GM23248 (cell line): ENCODE results near the gene TGM1. TPM values are rescaled to one million over a fixed set of nuclear protein-coding genes. Genes with fewer than 3 reads are reported as not detected.
"Not testable (repeated sequence)": the region's sequence is repeated elsewhere in the genome, so short reads cannot be mapped to it uniquely, and the experiment has no call there.

Source experiments
- DNase-seq: peaks from one replicate; pipeline ENCODE4 v3.0.0-alpha.2; 2015
- H2AFZ ChIP-seq: fragments of 200-600 bp; sonication (generic); 2 replicates; pipeline ENCODE4 v1.6.1; 2016; ENCODE audit warnings: antibody characterized with exemption
- H3F3A ChIP-seq: fragments of 200-600 bp; sonication (generic); 2 replicates; pipeline ENCODE4 v1.6.1; 2016; ENCODE audit warnings: mild to moderate bottlenecking, antibody characterized with exemption, mixed run types; ENCODE audit not compliant: insufficient read depth
- H3K27ac ChIP-seq: fragments of 200-600 bp; sonication (generic); 2 replicates; pipeline ENCODE4 v1.5.1; 2016; ENCODE audit warnings: mild to moderate bottlenecking
- H3K27me3 ChIP-seq: fragments of 200-600 bp; sonication (generic); replicated peaks from 2 replicates; pipeline ENCODE4 v1.6.1; 2016; ENCODE audit warnings: mild to moderate bottlenecking; ENCODE audit not compliant: insufficient read depth
- H3K36me3 ChIP-seq: fragments of 200-600 bp; sonication (generic); 2 replicates; pipeline ENCODE4 v1.6.1; 2016; ENCODE audit warnings: low read depth, mild to moderate bottlenecking
- H3K4me1 ChIP-seq: fragments of 200-600 bp; sonication (generic); 2 replicates; pipeline ENCODE4 v1.6.1; 2016; ENCODE audit warnings: mild to moderate bottlenecking; ENCODE audit not compliant: insufficient read depth
- H3K4me2 ChIP-seq: fragments of 200-600 bp; sonication (generic); one replicate; pipeline ENCODE4 v1.6.1; 2016; ENCODE audit warnings: mild to moderate bottlenecking; ENCODE audit not compliant: unreplicated experiment
- H3K4me3 ChIP-seq: fragments of 200-600 bp; sonication (generic); 2 replicates; pipeline ENCODE4 v1.5.1; 2016; ENCODE audit warnings: mild to moderate bottlenecking
- H3K79me2 ChIP-seq: fragments of 200-600 bp; sonication (generic); 2 replicates; pipeline ENCODE4 v1.6.1; 2016; ENCODE audit warnings: mild to moderate bottlenecking; ENCODE audit not compliant: insufficient read depth
- H3K9ac ChIP-seq: fragments of 200-600 bp; sonication (generic); 2 replicates; pipeline ENCODE4 v1.6.1; 2016; ENCODE audit warnings: mild to moderate bottlenecking
- H3K9me2 ChIP-seq: fragments of 200-600 bp; sonication (generic); 2 replicates; pipeline ENCODE4 v1.6.1; 2016; ENCODE audit warnings: mixed run types, mild to moderate bottlenecking, moderate library complexity; ENCODE audit not compliant: insufficient read depth
- H3K9me3 ChIP-seq: fragments of 200-600 bp; sonication (generic); one replicate; pipeline ENCODE4 v1.6.1; 2017; ENCODE audit warnings: low read depth
- H4K20me1 ChIP-seq: fragments of 200-600 bp; sonication (generic); 2 replicates; pipeline ENCODE4 v1.6.0; 2016; ENCODE audit not compliant: insufficient read depth
- EZH2 ChIP-seq: fragments of 200-600 bp; sonication (generic); IDR thresholded peaks from 2 replicates; pipeline ENCODE4 v1.6.1; 2018; ENCODE audit warnings: antibody characterized with exemption, mild to moderate bottlenecking; ENCODE audit not compliant: insufficient read depth, poor library complexity, severe bottlenecking
- EZH2phosphoT487 ChIP-seq: fragments of 200-600 bp; sonication (generic); IDR thresholded peaks from 2 replicates; pipeline ENCODE4 v1.6.1; 2018; ENCODE audit warnings: antibody characterized with exemption, moderate library complexity, mild to moderate bottlenecking, low read depth; ENCODE audit not compliant: insufficient read depth
- WGBS, 2 experiments: methylation state at CpG; one replicate each; pipeline ENCODE4 v1.1.6; 2015 to 2017; ENCODE audit warnings: low lambda C conversion rate in 2 of 2, low coverage in 1 of 2; ENCODE audit errors: missing lambda C conversion rate in 2 of 2; 5-methylcytosine and 5-hydroxymethylcytosine counted together
- in situ Hi-C: fragments of 300-500 bp; cut with MboI; formaldehyde crosslinking; loops from 2 replicates; pipeline ENCODE4 v1.15.0; 2020
- polyA plus RNA-seq: library from polyadenylated mRNA; unstranded; fragments of >200 nt; fragmentation: Nextera tagmentation; extraction: Ambion mirVana; gene quantifications from 2 replicates; pipeline ENCODE4 v1.2.1, GENCODE V29; 2016
- total RNA-seq: library from RNA; depleted of rRNA; stranded (reverse); fragments of >200 nt; shearing (Covaris generic); gene quantifications from 2 replicates; pipeline ENCODE4 v1.2.3, GENCODE V29; 2014

Gene TGM1
- total and polyA plus RNA-seq, 2 experiments from 2014 or later, result 0.34 to 1.3 TPM

DNA sequence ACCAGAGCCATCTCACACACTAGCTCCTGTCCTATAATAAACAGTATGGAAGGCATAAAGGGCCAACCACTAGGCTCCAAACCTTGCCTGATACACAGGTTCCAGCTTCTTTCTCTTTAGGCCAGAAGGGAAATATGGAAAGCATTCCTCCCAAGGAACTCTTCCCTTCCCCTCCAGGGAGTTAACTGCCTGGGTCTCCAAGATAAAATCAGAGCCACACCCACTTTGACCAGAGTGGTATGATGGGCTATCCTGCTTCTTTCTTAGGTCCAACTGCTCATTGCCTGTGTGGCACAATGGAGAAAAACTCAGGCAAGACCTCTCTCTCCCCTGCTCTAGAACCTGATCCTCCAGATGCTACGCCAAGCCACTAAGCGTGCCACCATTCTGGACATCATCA, 55.4 kb downstream of the TGM1 start:
- Histone ChIP-seq H4K20me1 (no peaks in the 10 kb centered on the region), H3K9me3 (no peaks in the 10 kb centered on the region), H3K4me2 (no peak overlapping the region), H3K27me3 (no peaks in the 10 kb centered on the region), H3K4me3 (no peak overlapping the region), H3K9ac (no peak overlapping the region), H3K4me1 (no peaks in the 10 kb centered on the region; the same call in 1 of the 2 replicates), H3K9me2 (no peaks in the 10 kb centered on the region), H3K79me2 (peaks cover 19% of the 10 kb centered on the region), H3K36me3 (peaks cover 8% of the 10 kb centered on the region; the same call in 1 of the 2 replicates), H3F3A (no peaks in the 10 kb centered on the region), H3K27ac (no peak overlapping the region), H2AFZ (no peak overlapping the region)
- in situ Hi-C loops, result no loop called here
- 100% methylated on average over 2 of the region's 2 CpGs for WGBS, 2 experiments
- no peak for DNase-seq
- TF ChIP-seq EZH2phosphoT487, result no peak
- no peak for TF ChIP-seq EZH2

DNA sequence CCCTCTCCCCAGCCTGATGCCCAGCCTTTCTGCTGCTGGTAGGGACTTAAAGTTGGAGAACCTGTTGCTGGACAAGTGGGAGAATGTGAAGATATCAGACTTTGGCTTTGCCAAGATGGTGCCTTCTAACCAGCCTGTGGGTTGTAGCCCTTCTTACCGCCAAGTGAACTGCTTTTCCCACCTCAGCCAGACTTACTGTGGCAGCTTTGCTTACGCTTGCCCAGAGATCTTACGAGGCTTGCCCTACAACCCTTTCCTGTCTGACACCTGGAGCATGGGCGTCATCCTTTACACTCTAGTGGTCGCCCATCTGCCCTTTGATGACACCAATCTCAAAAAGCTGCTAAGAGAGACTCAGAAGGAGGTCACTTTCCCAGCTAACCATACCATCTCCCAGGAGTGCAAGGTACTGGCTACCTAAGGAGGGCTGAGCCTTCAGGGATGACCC, 55.8 kb downstream of the TGM1 start:
- DNase-seq, result no peak
- H3K4me2 ChIP-seq, result no peak overlapping the region
- no peaks in the 10 kb centered on the region for H3K27me3 ChIP-seq
- no peak overlapping the region for H3K27ac ChIP-seq
- no peaks in the 10 kb centered on the region for H4K20me1 ChIP-seq
- no peaks in the 10 kb centered on the region for H3F3A ChIP-seq
- H3K9me2 ChIP-seq, result no peaks in the 10 kb centered on the region
- in situ Hi-C loops, result no loop called here
- H3K79me2 ChIP-seq, result peaks cover 20% of the 10 kb centered on the region
- no peak overlapping the region for H3K9ac ChIP-seq
- H3K4me1 ChIP-seq, result no peaks in the 10 kb centered on the region; the same call in 1 of the 2 replicates
- peaks cover 8% of the 10 kb centered on the region; the same call in 1 of the 2 replicates for H3K36me3 ChIP-seq
- no peaks in the 10 kb centered on the region for H3K9me3 ChIP-seq
- 98 to 100% methylated on average over 5 of the region's 5 CpGs for WGBS, 2 experiments
- no peak overlapping the region for H3K4me3 ChIP-seq
- no peak for TF ChIP-seq EZH2phosphoT487
- no peak for TF ChIP-seq EZH2
- no peak overlapping the region for H2AFZ ChIP-seq

DNA sequence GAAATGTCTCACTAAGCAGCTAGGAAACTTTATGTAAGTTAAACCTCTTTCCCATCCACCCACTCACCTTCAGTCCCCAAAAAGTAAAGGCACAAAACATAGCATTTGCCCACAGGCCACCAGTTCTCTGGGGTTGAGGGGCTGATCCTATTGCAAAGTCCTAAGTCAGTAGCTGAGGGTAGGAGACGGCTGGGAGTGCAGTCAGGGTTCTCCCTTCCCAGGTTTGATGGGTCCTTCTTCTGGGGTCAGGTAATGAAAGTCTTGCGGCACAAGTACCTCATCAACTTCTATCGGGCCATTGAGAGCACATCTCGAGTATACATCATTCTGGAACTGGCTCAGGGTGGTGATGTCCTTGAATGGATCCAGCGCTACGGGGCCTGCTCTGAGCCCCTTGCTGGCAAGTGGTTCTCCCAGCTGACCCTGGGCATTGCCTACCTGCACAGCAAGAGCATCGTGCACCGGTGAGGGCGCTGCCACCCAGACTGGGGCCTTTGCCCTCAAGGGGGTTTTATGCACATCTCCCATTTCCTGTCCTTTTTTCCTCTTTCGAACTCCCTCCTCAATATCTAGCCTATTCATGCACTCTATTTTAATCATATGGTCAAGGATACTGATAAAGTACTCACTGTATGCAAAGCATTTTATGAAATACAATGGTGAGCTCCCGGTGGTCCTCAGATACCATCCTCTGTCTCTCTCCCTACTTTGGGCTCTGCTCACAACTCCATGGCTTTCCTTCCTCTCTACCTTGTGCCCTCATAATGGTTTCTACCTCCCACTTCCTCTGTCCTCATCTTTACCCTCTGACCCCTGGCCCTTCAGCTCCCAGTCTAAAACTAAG, 56.5 kb downstream of the TGM1 start:
- H3K4me2 ChIP-seq, result no peak overlapping the region
- no peaks in the 10 kb centered on the region for H3K9me3 ChIP-seq
- in situ Hi-C loops, result no loop called here
- DNase-seq, result no peak
- H3K36me3 ChIP-seq, result peaks cover 10% of the 10 kb centered on the region; the same call in 1 of the 2 replicates
- H3K9me2 ChIP-seq, result no peaks in the 10 kb centered on the region
- no peaks in the 10 kb centered on the region for H3F3A ChIP-seq
- TF ChIP-seq EZH2 (no peak), EZH2phosphoT487 (no peak)
- WGBS, 2 experiments, result 95% methylated on average over 11 of the region's 11 CpGs
- H3K4me3 ChIP-seq, result no peak overlapping the region
- no peaks in the 10 kb centered on the region for H3K27me3 ChIP-seq
- H3K27ac ChIP-seq, result no peak overlapping the region
- no peaks in the 10 kb centered on the region for H3K4me1 ChIP-seq
- H4K20me1 ChIP-seq, result no peaks in the 10 kb centered on the region
- no peak overlapping the region for H2AFZ ChIP-seq
- no peak overlapping the region for H3K9ac ChIP-seq
- peaks cover 14% of the 10 kb centered on the region for H3K79me2 ChIP-seq

DNA sequence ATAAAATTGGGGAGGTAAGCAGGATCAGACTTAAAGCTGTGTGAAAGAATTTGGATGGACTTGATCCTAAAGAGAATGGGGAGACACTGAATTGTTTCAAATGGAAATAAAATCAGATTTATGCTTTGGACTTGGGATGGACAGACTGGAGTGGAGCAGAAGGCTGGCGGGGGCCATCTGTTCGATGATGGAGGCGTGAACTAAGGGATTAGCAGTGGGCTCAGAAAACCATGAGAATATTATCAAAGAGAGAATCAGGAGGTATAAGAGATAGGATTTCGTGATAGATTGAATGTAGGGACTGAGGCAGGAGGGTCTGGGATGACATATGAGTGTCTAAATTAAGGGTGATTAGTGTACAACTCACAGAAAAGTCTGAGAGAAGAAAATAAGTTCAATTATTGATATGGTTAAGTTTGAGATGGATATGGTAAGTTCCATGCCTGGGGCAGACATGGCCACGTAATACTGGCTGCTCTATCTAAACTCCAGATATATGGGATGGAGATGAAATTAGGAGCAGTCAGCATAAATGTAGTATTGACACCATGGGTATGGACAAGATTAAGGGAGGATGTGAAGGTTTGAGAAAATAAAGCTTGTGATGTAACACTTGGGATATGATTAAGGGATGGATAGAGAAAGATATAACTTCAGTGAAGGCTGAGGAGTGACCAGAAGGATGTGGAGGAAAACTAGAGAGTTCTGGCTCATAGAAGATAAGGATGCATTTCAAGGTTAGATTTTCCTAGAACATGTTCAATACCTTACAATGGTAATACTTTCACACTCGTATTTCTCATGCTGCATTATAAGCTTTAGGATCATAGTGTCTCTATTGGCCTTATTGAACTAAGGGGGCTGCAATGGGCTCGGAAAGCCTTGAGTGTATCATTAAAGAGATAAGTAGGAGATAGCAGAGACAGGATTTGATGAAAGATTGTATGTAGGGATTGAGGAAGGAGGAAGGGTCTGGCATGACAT, 58.5 kb downstream of the TGM1 start:
- H2AFZ ChIP-seq, result no peak overlapping the region
- no peak for TF ChIP-seq EZH2
- no peaks in the 10 kb centered on the region for H3K4me1 ChIP-seq
- in situ Hi-C loops, result no loop called here
- no peak overlapping the region for H3K4me3 ChIP-seq
- no peaks in the 10 kb centered on the region for H3K27me3 ChIP-seq
- H3K9me3 ChIP-seq, result no peaks in the 10 kb centered on the region
- H3K4me2 ChIP-seq, result no peak overlapping the region
- H3F3A ChIP-seq, result no peaks in the 10 kb centered on the region
- H3K9ac ChIP-seq, result no peak overlapping the region
- H3K36me3 ChIP-seq, result peaks cover 4% of the 10 kb centered on the region; the same call in 1 of the 2 replicates
- no peak overlapping the region for H3K27ac ChIP-seq
- DNase-seq, result no peak
- H4K20me1 ChIP-seq, result no peaks in the 10 kb centered on the region
- H3K9me2 ChIP-seq, result no peaks in the 10 kb centered on the region
- 95 to 97% methylated on average over 7 of the region's 7 CpGs for WGBS, 2 experiments
- peaks cover 22% of the 10 kb centered on the region for H3K79me2 ChIP-seq

DNA sequence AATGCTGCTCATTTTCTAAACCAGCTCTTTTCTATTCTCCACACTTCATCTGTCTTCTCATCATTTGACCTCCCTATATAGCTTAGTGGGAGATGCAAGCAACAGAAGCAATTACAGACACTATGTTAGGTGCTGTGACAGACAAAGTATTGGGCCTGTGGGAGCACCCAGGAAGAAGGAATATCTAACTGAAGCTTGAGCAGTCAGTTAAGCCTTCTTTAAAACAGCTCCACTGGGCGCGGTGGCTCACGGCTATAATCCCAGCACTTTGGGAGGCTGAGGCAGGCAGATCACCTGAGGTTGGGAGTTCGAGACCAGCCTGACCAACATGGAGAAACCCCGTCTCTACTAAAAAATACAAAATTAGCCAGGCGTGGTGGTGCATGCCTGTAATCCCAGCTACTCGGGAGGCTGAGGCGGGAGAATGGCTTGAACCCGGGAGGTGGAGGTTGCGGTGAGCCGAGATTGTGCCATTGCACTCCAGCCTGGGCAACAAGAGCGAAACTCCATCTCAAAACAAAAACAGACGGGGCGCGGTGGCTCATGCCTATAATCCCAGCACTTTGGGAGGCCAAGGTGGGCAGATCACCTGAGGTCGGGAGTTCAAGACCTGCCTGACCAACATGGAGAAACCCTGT, 59.6 kb downstream of the TGM1 start:
- H3K27me3 ChIP-seq, H3K27ac ChIP-seq, H3K4me1 ChIP-seq, H3K9ac ChIP-seq, H3K9me3 ChIP-seq, H3F3A ChIP-seq, H3K4me3 ChIP-seq, H3K4me2 ChIP-seq, H3K36me3 ChIP-seq, DNase-seq, H4K20me1 ChIP-seq, H3K9me2 ChIP-seq, H2AFZ ChIP-seq, in situ Hi-C loops: not testable (repeated sequence)
- 93 to 96% methylated on average over 15 to 16 of the region's 16 CpGs for WGBS, 2 experiments
- H3K79me2 ChIP-seq, result peaks cover 31% of the 10 kb centered on the region

DNA sequence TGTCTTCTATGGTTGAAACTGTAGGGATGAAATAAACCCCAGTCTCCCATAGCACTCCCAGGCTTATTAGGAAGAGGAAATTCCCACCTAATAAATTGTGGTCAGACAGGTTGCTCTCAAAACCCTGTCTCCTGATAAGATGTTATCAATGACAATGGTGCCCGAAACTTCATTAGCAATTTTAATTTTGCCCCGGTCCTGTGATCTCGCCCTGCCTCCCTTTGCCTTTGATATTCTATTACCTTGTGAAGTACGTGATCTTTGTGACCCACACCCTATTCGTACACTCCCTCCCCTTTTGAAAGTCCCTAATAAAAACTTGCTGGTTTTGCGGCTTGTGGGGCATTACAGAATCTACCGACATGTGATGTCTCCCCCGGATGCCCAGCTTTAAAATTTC, 60.4 kb downstream of the TGM1 start:
- H3K9me3 ChIP-seq, H3K36me3 ChIP-seq, H3K4me3 ChIP-seq, in situ Hi-C loops, H3K9ac ChIP-seq, H4K20me1 ChIP-seq, H3K27me3 ChIP-seq, H3K4me2 ChIP-seq, H2AFZ ChIP-seq, H3K27ac ChIP-seq, DNase-seq, H3F3A ChIP-seq, H3K4me1 ChIP-seq, H3K9me2 ChIP-seq: not testable (repeated sequence)
- H3K79me2 ChIP-seq, result peaks cover 38% of the 10 kb centered on the region
- WGBS, 2 experiments, result 74 to 84% methylated on average over 8 of the region's 8 CpGs
